D341Med (cell line): ENCODE data around the gene PDE3B.
"Not testable (repeated sequence)": the region's sequence is repeated elsewhere in the genome, so short reads cannot be mapped to it uniquely, and the experiment has no call there.

Source experiments
- DNase-seq: peaks from one replicate; pipeline ENCODE4 v3.0.0; 2012; ENCODE audit warnings: low spot score

The PDE3B gene

DNA sequence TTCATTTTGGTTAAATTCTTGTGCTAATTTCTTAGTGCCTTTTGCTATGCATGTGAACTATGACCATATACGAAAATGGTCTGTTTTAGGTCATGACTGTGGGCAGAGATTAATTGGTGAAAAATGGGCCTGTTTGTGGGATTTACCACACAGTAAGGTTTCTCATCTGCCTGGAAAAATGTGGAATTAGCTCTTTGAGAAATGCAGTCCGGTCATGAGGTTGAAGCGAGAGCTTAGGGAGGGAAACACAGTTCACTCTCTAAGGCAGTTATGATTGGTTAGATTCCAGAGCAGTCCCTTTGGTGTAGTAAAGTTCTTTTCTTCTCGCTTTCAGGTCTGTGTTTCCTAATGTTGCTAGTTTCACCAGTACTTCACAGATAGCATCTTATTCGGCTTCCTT lies 1.2 kb upstream of the PDE3B start:
- no peak for DNase-seq

DNA sequence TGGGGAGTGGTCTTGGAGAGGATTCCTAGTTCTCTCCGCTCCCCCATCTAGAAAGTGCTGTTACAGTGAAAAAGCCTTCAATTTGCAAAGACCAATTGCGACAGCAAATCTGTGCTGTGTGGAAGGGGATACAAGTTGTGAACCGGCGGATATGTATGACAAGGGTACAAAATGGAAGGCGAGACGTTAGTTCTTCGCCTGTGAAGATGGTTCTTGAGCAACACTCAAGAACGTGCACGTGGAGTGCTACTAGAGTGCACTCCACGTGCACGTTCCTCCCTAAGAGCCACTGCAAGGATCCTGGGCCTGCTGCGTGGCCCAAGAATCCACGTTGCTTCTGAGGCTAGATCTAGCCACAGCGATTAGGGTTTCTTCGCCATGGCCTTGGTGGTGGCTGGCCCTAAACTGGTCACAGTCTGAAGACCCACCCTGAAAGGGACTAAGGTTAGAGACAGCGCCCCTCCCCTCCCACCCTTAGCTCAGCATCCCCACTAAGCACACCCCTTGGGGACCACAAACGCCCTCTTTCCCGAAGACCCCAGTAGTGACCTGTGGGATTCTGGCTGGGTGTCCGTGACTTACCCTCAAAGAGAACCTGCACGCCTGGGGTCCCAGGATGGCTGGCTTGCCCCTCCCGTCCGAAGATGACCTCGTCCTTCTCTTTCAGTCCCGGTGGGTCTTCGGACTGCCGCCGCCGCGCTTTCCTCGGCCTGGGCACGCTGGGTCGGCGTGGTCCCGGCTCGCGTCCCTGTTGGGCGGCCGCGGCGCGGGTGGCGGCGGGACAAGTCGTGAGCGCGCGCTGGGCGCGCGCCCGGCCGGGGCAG lies 519 bp upstream of the PDE3B start:
- DNase-seq, result peak; percentile 32

DNA sequence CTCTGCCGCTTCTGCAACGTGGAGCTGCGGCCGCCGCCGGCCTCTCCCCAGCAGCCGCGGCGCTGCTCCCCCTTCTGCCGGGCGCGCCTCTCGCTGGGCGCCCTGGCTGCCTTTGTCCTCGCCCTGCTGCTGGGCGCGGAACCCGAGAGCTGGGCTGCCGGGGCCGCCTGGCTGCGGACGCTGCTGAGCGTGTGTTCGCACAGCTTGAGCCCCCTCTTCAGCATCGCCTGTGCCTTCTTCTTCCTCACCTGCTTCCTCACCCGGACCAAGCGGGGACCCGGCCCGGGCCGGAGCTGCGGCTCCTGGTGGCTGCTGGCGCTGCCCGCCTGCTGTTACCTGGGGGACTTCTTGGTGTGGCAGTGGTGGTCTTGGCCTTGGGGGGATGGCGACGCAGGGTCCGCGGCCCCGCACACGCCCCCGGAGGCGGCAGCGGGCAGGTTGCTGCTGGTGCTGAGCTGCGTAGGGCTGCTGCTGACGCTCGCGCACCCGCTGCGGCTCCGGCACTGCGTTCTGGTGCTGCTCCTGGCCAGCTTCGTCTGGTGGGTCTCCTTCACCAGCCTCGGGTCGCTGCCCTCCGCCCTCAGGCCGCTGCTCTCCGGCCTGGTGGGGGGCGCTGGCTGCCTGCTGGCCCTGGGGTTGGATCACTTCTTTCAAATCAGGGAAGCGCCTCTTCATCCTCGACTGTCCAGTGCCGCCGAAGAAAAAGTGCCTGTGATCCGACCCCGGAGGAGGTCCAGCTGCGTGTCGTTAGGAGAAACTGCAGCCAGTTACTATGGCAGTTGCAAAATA lies 816 bp downstream of the PDE3B start:
- DNase-seq, result peak; percentile 72

DNA sequence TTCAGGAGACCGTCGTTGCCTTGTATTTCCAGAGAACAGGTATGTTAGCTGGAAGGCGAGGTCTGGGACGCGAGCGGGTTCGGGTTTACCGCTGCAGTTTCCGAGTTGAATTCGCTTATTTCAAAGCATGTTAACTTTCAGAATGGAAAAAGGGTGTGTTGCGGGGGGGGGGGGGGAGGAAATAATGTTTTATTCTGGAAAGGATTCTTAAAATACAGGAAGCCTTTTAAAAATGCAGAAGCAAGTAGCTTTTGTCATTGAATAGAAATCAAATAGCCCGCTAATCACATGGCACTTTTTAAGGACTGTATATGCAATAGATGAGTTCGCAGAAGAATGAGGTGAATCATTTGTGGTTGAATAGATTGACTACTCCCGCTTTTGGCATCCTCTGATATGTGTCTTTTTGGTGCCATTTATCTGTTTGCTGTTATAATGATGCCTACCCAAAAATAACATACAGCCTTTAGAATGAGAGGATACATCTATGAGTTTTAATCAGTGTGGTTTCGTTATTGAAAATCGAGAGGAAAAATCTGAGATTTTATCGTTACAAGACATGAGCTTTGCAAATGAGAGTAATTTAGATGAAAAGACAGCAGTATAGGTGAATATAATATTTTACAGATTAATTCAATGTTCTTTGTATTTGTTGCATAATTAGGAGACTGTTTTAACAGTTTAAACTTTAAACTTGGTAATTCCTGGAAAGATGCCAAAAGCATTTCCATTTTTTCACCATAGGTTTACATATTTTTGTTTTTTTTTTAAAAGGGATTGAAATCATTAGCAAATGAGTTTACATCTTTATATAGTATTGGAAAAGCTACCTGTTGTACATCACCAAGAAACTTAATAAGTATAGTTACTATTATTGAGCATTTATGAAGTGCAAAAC lies 1.7 kb downstream of the PDE3B start:
- no peak for DNase-seq

DNA sequence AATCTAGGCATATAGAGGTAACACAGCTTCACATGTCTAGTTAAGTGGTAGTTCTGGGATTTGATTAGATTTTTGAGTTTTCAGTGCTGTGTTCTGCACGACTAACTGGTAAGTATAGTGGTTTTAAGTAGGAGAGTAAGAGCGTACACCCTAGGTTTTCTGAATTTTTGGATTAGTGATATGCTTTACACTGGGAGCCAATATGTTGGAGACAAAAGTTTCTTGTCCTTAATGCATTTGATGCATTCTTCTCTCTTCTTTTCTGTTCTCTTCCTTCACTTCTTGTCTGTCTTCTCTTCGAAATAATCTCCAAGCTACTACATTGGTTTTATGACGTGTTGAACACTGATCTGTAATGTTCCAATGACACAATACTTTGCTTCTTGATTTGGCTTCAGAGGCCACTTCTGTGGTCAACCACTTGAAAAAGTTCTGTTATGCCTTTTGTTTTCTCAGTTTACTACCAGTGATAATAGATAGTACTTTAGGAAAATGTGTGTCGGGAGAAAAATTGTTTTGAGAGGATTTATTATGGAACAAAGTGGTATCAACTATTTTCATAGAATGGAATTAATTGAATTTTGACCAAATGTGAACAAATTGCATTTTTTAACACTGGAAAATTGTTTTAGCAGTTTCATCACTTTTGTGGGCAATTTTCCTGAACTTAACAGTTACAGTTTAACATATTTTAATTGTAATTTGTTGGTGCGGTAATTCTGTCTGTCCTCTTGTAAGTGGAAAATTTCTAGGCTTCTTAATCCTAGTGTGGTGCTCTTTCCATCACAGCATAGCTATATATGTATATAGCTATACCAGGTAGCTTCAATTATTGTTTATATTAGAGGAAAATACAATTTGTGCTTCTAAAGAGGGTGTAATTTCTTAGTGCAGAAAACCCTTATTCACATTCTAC lies 2.6 kb downstream of the PDE3B start:
- no peak for DNase-seq

DNA sequence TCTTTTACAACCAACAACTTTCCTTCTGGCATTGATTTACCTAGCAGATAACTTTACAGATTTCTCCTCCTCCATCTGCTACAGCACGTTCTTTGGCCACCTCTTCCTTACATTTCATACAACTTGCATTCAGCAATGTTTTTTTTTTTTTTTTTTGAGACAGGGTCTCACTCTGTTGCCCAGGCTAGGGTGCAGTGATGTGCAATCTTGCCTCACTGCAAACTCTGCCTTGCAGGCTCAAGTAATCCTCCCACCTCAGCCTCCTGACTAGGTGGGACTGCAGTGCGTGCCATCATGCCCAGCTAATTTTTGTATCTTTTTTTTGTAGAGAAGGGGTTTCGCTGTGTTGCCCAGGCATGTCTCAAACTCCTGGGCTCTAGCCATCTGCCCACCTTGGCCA lies 6.5 kb downstream of the PDE3B start:
- DNase-seq, result no peak

DNA sequence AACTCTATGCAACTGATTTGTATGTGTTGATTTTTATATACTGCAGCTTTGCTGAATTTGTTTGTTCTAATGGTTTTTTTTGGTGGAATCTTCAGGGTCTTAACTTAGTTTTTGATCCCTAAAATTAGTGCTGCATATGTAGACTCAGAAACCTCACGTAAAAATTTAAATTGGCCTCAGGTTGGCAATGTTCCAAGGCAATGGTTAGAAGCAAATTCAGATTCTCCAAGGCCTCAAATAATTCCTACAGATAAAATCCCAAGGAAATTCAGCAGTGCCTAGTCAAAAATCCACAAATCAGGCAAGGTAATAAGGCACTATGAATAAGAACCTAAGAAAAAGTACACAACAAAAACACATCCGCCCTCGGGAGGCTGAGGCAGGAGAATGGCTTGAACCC lies 9.5 kb downstream of the PDE3B start:
- no peak for DNase-seq

DNA sequence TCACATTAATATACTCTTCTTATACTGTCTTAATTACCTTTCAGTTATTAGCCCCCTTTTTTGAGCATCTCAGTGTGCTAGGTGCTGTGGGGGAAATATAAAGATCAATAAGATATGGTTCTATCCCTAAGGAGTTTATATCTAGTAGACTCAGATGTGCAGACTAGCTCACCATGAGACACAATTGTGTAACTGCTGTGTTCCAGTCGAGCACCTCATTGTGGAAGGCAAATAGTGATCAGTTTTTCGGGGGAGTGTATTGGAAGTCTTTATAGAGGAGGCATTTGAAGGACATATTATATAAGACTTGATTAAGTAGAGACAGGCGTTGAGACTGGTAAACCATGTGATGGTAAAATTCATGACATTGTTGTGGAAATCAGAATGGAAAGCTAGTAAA lies 11.8 kb downstream of the PDE3B start:
- no peak for DNase-seq

DNA sequence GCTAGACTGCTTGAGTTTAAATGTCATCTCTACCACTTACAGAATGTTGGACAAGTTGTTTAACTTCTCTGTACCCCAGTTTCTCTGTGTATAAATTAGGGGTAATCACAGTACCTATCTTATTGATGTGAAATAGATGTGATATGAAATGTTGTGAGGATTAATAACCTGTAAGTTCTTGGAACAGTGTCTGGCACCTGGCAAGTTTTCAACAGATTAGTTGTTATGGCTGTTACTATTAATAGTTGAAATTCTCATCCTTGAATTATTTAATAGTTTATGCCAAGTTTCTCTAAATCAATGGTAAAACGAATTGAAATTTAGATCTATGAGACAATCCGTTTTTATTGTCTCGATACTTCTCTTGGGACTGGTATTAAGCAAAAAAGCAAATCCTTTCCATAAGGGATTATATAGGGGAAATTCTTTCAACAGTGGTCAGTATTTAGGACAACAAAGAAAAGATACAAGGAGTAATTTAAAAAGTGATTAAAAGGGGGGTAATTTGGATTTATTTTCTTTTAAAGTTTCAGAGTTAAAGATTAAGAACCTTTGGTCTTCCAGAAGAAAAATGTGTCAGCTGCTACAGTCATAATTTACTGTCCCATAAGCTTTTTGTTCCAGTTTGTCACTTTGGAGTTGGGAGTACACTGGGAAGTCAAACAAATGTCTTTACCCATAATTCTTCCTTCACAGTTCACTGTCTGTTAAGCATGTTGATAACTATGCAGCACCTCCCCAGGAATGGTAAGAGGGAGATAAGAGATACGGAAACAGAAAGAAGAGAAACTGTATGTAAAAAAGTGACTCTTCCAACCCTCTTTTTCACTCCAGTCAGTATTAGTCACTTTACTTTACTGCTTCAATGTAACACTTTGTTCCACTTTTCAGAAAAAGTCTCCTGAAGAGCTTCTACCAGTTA lies 13.2 kb downstream of the PDE3B start:
- no peak for DNase-seq

DNA sequence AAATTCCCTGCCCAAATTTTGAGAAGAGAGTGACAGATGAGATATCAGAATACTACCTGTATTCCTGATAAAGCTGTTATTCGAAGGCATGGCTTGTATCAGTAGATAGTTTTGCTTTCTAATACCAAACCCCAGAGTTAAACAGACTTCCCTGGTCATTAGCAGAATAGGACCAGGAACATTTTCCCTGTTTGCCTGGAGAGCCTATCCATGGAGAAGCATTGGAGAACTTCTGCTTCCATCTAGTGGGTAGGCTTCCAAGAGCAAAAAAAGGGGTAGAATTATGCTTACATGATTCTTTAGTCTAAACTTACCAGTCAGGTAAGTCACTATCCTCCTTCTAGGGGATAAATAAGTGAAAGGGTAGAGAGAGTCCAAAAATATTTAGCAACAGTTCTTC lies 14.2 kb downstream of the PDE3B start:
- DNase-seq, result no peak

DNA sequence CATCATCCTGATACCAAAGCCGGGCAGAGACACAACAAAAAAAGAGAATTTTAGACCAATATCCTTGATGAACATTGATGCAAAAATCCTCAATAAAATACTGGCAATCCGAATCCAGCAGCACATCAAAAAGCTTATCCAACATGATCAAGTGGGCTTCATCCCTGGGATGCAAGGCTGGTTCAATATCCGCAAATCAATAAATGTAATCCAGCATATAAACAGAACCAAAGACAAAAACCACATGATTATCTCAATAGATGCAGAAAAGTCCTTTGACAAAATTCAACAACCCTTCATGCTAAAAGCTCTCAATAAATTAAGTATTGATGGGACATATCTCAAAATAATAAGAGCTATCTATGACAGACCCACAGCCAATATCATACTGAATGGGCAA lies 21.3 kb downstream of the PDE3B start:
- not testable (repeated sequence) for DNase-seq

DNA sequence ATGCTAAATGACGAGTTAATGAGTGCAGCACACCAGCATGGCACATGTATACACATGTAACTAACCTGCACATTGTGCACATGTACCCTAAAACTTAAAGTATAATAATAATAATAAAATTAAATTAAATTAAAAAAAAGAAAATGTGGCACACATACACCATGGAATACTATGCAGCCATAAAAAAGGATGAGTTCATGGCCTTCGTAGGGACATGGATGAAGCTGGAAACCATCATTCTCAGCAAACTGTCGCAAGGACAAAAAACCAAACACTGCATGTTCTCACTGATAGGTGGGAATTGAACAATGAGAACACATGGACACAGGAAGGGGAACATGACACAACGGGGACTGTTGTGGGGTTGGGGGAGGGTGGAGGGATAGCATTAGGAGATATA lies 23.7 kb downstream of the PDE3B start:
- DNase-seq, result not testable (repeated sequence)

DNA sequence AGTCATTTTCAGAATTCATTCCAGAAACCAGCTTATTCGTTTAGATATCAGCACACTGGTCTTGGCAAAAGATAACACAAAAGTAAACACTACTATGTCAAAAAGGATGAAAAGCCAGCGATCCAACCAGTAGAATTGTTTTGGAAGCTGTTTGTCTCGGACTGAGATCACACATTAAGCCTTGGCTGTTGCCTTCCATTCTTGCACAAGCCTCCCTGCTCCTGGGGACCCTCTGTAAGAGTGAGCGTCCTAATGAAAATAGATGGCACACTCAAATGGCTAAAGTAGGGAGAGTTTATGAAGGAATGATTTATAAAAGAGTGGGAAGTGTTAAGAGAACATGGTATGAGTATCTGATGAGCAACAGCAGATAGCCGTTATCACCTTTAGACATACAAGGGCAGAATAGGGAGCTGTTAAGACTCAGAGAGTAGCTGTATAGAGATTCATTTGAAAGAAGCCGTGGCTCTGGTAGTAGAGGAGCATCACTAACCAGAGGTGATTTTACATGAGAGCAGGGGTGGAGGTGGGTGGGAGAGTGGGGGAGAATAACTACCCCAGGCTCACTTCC lies 25.2 kb downstream of the PDE3B start:
- DNase-seq, result no peak

DNA sequence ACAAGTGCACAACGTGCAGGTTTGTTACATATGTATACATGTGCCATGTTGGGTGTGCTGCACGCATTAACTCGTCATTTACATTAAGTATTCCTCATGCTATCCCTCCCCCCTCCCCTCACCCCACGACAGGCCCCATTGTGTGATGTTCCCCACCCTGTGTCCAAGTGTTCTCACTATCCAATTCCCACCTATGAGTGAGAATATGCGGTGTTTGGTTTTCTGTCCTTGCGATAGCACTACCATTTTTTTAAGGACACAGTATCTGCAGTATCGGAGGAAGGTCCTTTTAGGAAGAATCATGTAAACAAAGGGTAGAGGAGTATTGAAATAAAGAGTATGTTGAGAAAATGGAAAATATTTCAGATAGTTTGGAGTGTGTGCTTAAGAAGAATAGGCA lies 25.9 kb downstream of the PDE3B start:
- no peak for DNase-seq

DNA sequence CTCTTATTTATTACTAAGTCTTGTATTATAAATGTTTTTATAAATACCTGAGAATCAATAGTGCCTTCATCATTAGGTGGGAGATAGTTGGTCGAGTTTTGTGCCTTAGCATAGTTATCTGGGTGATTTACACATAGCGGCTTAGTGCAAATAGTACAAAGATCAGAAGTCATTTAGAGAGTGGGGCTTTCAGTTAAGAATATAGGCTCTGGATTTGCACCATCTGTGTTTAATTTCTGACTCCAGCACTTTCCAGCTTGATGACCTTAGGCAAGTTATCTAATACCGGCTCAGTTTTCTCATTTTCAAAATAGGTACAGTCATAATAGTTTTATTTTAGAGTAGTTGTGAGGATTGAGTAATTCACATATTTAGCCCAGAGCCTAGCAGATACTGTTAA lies 26.4 kb downstream of the PDE3B start:
- peak; percentile 18 for DNase-seq

DNA sequence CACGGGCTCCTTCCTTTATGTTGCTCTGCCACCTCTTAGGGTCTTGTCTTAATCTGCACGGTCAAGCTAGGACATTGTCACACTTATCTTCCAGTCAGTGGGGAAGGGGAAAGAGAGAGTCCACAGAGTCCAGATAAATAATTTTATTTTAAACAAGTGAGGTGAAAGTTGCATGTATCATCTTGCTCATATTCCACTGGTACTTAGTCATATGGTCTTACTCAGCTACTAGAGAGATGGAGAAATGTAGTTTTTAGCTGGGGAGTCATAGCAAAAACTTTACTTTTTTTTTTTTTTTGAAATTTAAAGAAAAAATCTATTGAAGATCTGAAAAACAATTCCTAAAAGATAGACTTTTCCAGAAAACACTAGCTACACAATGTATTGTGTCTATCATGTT lies 29.0 kb downstream of the PDE3B start:
- DNase-seq, result no peak

DNA sequence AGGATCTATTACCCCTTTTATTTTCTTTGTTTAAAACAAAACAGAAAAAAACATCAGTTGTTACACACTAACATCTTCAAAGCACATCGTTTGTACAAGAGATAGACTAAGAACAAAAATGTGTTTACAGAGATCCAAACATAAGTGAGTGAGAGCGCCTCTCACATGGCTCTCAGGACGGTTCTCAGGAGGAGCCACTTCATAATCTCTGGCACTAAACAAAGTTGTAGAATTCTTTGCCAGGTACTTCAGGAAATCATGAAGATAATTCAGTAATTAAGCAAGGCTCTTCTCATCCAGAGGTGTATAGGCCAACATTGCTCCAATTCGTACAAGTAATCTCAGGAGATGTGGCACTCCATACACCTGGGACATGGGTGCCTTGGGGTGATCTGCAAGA lies 29.8 kb downstream of the PDE3B start:
- DNase-seq, result no peak

DNA sequence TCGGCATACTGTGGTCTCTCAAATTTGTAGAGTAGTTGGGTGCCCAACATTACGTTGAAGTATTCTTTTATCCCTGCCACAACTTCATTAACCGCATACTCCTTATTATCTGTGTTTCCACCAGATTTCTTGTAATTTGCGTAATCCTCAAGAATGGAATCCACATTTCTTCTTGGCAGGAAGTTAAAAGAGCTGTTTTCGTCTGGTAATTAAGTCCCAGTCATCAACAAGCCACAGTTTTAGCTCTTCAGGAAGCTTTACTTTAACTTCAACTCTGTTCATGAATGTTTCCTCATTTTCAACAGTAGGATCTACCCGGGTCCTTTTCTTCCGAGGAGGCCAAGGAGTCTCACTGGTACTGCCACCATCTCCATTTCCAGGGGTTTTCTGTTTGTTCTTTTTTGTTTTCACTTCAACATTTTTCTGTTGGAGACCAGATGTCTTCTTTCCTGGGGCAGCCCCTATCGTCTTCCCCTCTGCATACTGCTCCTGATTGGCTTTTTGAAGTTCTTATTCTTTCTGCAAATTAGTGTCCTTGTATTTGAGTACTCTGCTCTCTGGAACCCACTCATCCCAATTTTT lies 30.3 kb downstream of the PDE3B start:
- no peak for DNase-seq

DNA sequence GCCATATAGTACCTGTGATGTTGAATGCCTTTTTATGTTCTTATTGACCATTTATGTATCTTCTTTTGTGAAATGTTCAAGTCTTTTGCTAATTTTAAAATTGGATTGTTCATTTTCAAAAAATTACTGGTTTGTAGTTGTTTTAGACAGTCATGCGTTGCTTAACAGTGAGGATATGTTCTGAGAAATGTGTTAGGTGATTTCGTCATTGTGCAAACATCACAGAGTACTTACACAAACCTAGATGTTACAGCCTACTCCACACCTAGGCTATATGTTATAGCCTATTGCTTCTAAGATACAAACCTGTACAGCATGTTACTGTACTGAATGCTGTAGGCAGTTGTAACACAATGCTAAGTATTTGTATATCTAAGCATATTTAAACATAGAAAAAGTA lies 32.5 kb downstream of the PDE3B start:
- no peak for DNase-seq

DNA sequence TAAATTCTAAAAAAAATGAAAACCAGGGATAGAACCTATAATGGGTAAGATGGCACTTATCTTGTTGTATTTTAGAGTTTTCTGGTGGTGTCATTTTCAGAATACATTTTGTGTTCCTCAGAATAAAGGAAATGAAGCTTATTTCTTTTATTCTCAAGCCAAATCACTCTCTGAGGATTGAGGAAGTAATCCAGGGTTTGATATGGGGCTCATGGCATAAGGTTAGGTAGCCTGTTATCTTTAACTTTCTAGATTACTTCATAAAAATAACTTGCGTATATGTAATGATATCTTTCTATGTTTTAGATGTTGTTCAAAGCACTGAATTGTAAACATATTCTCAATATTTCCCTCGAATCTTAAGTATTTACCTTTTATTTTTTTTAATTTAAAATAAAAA lies 33.5 kb downstream of the PDE3B start:
- no peak for DNase-seq
